ENCODE measurements around the gene SLC25A33.
A peak's percentile ranks its signal among the peaks of the same experiment; 100 is the strongest.

SLC25A33 gene

GRCh38 chr1:9589144-9589718, 50.0 kb downstream of the SLC25A33 start:
- no peak for FAIRE-seq

GRCh38 chr1:9589719-9590157, 50.5 kb downstream of the SLC25A33 start:
- no peak for FAIRE-seq

- no peak for FAIRE-seq
Observed at GRCh38 chr1:9590201-9590600, 50.9 kb downstream of the SLC25A33 start.

GRCh38 chr1:9590945-9591668, 51.8 kb downstream of the SLC25A33 start:
- no peak for FAIRE-seq

- no peak for FAIRE-seq
Observed at GRCh38 chr1:9591669-9592509, 52.6 kb downstream of the SLC25A33 start.

GRCh38 chr1:9592510-9593075, 53.3 kb downstream of the SLC25A33 start:
- FAIRE-seq = no peak

- FAIRE-seq = no peak
Observed at GRCh38 chr1:9593147-9593491, 53.9 kb downstream of the SLC25A33 start.

GRCh38 chr1:9593492-9594465, 54.5 kb downstream of the SLC25A33 start:
- peak; percentile 33 for FAIRE-seq

- FAIRE-seq = no peak
Observed at GRCh38 chr1:9594471-9595155, 55.3 kb downstream of the SLC25A33 start.

- FAIRE-seq = no peak
Observed at GRCh38 chr1:9595156-9595967, 56.1 kb downstream of the SLC25A33 start.

- FAIRE-seq = no peak
Observed at GRCh38 chr1:9595968-9596340, 56.7 kb downstream of the SLC25A33 start.

- FAIRE-seq = no peak
Observed at GRCh38 chr1:9596415-9597123, 57.3 kb downstream of the SLC25A33 start.

- no peak for FAIRE-seq
Observed at GRCh38 chr1:9597361-9598315, 58.4 kb downstream of the SLC25A33 start.

- FAIRE-seq = no peak
Observed at GRCh38 chr1:9598316-9598700, 59.0 kb downstream of the SLC25A33 start.

- FAIRE-seq = no peak
Observed at GRCh38 chr1:9599741-9600140, 60.5 kb downstream of the SLC25A33 start.

GRCh38 chr1:9600861-9601834, 61.9 kb downstream of the SLC25A33 start:
- no peak for FAIRE-seq

- no peak for FAIRE-seq
Observed at GRCh38 chr1:9601942-9602793, 62.9 kb downstream of the SLC25A33 start.
